CD8-positive, alpha-beta memory T cell (primary cell): ENCODE measurements around the gene C5orf47. TPM values are rescaled to one million over a fixed set of nuclear protein-coding genes. Genes with fewer than 3 reads are reported as not detected.

ENCODE experiments used
- CTCF ChIA-PET: fragments of 350-600 bp; sonication (Branson Sonifier 250); formaldehyde crosslinking; loops from one replicate; lab custom pipeline; 2021; ENCODE audit warnings: antibody characterized with exemption; lab: Charles Lee
- POLR2A ChIA-PET: fragments of 350-600 bp; sonication (Branson Sonifier 250); formaldehyde crosslinking; loops from one replicate; lab custom pipeline; 2021; ENCODE audit warnings: antibody characterized with exemption; lab: Charles Lee
- DNase-seq, 5 donors: peaks; one replicate each; pipeline versions ENCODE4 v3.0.0 to v3.0.0-alpha.2; 2020 to 2022; ENCODE audit warnings: mixed read lengths in 1 of 5
- H3K27ac ChIP-seq: one replicate; pipeline ENCODE4 v1.7.0; 2013; ENCODE audit warnings: low read depth, mild to moderate bottlenecking, low read length, moderate library complexity
- H3K27me3 ChIP-seq: 2 replicates; pipeline ENCODE4 v1.7.0; 2013; ENCODE audit warnings: low read length, mild to moderate bottlenecking; ENCODE audit not compliant: insufficient read depth, poor library complexity, severe bottlenecking
- H3K36me3 ChIP-seq: 2 replicates; pipeline ENCODE4 v1.7.0; 2013; ENCODE audit warnings: mild to moderate bottlenecking, low read length, moderate library complexity; ENCODE audit not compliant: insufficient read depth
- H3K4me1 ChIP-seq: 2 replicates; pipeline ENCODE4 v1.7.0; 2013; ENCODE audit warnings: mild to moderate bottlenecking, low read length, moderate library complexity; ENCODE audit not compliant: insufficient read depth
- H3K4me3 ChIP-seq: 2 replicates; pipeline ENCODE4 v1.7.0; 2013; ENCODE audit warnings: mild to moderate bottlenecking, low read length
- H3K9me3 ChIP-seq: 2 replicates; pipeline ENCODE4 v1.7.0; 2013; ENCODE audit warnings: mild to moderate bottlenecking, low read length
- H3K27ac Mint-ChIP-seq, 8 donors: one replicate each; pipeline ENCODE4 v1.8.0; 2020 to 2021; ENCODE audit warnings: mixed read lengths in 8 of 8, mild to moderate bottlenecking in 6 of 8, inconsistent platforms in 3 of 8, moderate library complexity in 3 of 8
- H3K27me3 Mint-ChIP-seq, 2 donors: one replicate each; pipeline ENCODE4 v1.8.0; 2020 to 2021; ENCODE audit warnings: mixed read lengths in 2 of 2, mild to moderate bottlenecking in 1 of 2, moderate library complexity in 1 of 2
- H3K36me3 Mint-ChIP-seq, 3 donors: one replicate each; pipeline ENCODE4 v1.8.0; 2020 to 2021; ENCODE audit warnings: mixed read lengths in 3 of 3, inconsistent platforms in 1 of 3, mild to moderate bottlenecking in 1 of 3
- H3K4me1 Mint-ChIP-seq, 3 donors: one replicate each; pipeline ENCODE4 v1.8.0; 2020 to 2021; ENCODE audit warnings: mixed read lengths in 3 of 3, inconsistent platforms in 1 of 3, mild to moderate bottlenecking in 1 of 3
- H3K4me3 Mint-ChIP-seq, 7 donors: one replicate each; pipeline ENCODE4 v1.8.0; 2020 to 2021; ENCODE audit warnings: mixed read lengths in 7 of 7, mild to moderate bottlenecking in 6 of 7, moderate library complexity in 4 of 7, inconsistent platforms in 2 of 7
- H3K9me3 Mint-ChIP-seq, 5 donors: one replicate each; pipeline ENCODE4 v1.8.0; 2020 to 2022; ENCODE audit warnings: mixed read lengths in 5 of 5, mild to moderate bottlenecking in 3 of 5, moderate library complexity in 2 of 5, inconsistent platforms in 1 of 5
- polyA plus RNA-seq: library from polyadenylated mRNA; unstranded; fragments of 300-500 nt; fragmentation: Illumina TruSeq; gene quantifications from one replicate; pipeline ENCODE4 v1.2.3, GENCODE V29; 2021
- total RNA-seq, 2 experiments: library from RNA; stranded (reverse); gene quantifications; one replicate each; pipeline ENCODE4 v1.2.3, GENCODE V29; 2021

Gene C5orf47
- total and polyA plus RNA-seq, 3 experiments from 2014 or later = not detected

DNA sequence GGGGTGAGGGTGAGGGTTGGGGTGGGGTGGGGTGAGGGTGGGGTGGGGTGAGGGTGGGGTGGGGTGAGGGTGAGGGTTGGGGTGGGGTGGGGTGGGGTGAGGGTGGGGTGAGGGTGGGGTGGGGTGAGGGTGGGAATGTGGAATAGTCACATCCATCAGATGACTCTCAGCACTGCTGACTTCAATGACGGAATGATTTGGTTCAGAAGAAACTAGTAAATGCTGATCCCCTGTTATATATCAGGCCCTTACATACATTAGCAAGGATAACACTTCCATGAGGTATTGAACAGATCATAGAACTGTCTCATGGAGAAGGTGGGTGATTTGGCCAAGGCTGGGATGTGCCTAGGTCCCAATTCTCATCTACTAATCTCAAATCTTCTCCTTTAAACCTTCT lies 24.5 kb upstream of the C5orf47 start:
- no peak for DNase-seq
- H3K4me1 ChIP-seq = peaks cover 10% of the 10 kb centered on the region
- no peaks in the 10 kb centered on the region for H3K27me3 ChIP-seq
- no peak overlapping the region for H3K4me3 ChIP-seq
- peaks cover 4 to 24% (median 20%) of the 10 kb centered on the region in 3 donors for H3K4me1 Mint-ChIP-seq
- no peak overlapping the region for H3K27ac Mint-ChIP-seq
- H3K9me3 Mint-ChIP-seq = no peaks in the 10 kb centered on the region
- CTCF ChIA-PET = interaction anchor here (1.1 to 3.1 kb wide), 2 partner anchors 9 to 39 kb away, joined by 4 to 11 read pairs; no protein-coding TSS in a partner anchor
- H3K9me3 ChIP-seq = no peaks in the 10 kb centered on the region
- peaks cover 0 to 4% of the 10 kb centered on the region in 2 donors for H3K27me3 Mint-ChIP-seq
- peaks cover 0 to 3% (median 0%) of the 10 kb centered on the region in 3 donors for H3K36me3 Mint-ChIP-seq
- POLR2A ChIA-PET = no interaction called here
- H3K27ac ChIP-seq = no peak overlapping the region
- H3K4me3 Mint-ChIP-seq = no peak overlapping the region
- no peaks in the 10 kb centered on the region for H3K36me3 ChIP-seq

GRCh38 chr5:173967241-173967640 lies 21.7 kb upstream of the C5orf47 start:
- no peak for DNase-seq
- no peak overlapping the region for H3K27ac ChIP-seq
- CTCF ChIA-PET = no interaction called here
- H3K4me1 ChIP-seq = peaks cover 10% of the 10 kb centered on the region
- no peaks in the 10 kb centered on the region for H3K36me3 ChIP-seq
- H3K27me3 Mint-ChIP-seq = peaks cover 1 to 9% of the 10 kb centered on the region in 2 donors
- POLR2A ChIA-PET = no interaction called here
- H3K9me3 ChIP-seq = no peaks in the 10 kb centered on the region
- no peaks in the 10 kb centered on the region for H3K9me3 Mint-ChIP-seq
- no peaks in the 10 kb centered on the region for H3K27me3 ChIP-seq
- peaks cover 0 to 3% (median 0%) of the 10 kb centered on the region in 3 donors for H3K36me3 Mint-ChIP-seq
- no peak overlapping the region for H3K4me3 ChIP-seq
- peaks cover 4 to 24% (median 20%) of the 10 kb centered on the region in 3 donors for H3K4me1 Mint-ChIP-seq
- H3K4me3 Mint-ChIP-seq = no peak overlapping the region
- H3K27ac Mint-ChIP-seq = no peak overlapping the region

DNA sequence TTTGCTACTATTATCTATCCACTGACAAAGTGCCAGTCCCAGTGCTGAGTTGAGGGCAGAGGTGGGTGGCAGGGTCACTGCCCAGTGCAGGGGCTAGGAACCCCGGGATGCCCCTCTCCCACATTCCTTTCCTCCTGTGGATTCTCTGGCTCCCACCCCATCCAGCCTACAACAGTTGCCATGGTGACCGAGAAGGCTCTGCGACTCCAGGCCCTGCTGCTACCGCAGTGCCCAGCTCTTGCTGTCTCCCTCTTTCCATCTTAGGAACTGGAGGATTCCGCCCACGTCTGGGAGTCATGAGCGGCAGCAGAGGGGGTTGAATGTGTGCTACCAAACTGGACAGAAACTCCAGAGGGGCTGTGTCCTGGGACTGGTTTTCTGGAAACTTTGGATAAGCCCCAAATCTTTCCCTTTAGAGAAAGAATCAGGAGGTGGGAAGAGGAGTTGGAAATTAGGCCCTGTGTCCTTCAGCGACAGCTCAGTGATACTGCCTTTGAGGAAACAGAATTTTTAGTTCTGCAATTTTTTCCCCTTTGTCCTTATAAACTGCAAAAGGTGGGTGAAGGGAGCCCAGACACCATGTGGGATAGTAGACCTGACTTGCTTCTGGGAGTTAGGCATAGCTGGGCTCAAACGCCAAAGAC lies 20.7 kb upstream of the C5orf47 start:
- no peaks in the 10 kb centered on the region for H3K9me3 ChIP-seq
- H3K4me3 Mint-ChIP-seq = no peak overlapping the region
- ChIA-PET CTCF (no interaction called here), POLR2A (no interaction called here)
- no peak overlapping the region for H3K27ac ChIP-seq
- DNase-seq = no peak
- H3K36me3 ChIP-seq = no peaks in the 10 kb centered on the region
- peaks cover 18% of the 10 kb centered on the region for H3K4me1 ChIP-seq
- H3K36me3 Mint-ChIP-seq = no peaks in the 10 kb centered on the region
- no peak overlapping the region for H3K27ac Mint-ChIP-seq
- no peak overlapping the region for H3K4me3 ChIP-seq
- H3K4me1 Mint-ChIP-seq = peaks cover 7 to 20% (median 20%) of the 10 kb centered on the region in 3 donors
- no peaks in the 10 kb centered on the region for H3K9me3 Mint-ChIP-seq
- H3K27me3 ChIP-seq = no peaks in the 10 kb centered on the region
- peaks cover 1 to 13% of the 10 kb centered on the region in 2 donors for H3K27me3 Mint-ChIP-seq

GRCh38 chr5:173969167-173970049 lies 19.6 kb upstream of the C5orf47 start:
- Histone ChIP-seq H3K4me1 (peaks cover 18% of the 10 kb centered on the region), H3K9me3 (no peaks in the 10 kb centered on the region), H3K27ac (no peak overlapping the region), H3K4me3 (no peak overlapping the region), H3K36me3 (no peaks in the 10 kb centered on the region), H3K27me3 (no peaks in the 10 kb centered on the region)
- ChIA-PET CTCF (interaction anchor here (1.1 to 6.8 kb wide), 2 partner anchors 350 to 378 kb away, joined by 3 to 108 read pairs; partner anchors contain the start of gene BOD1), POLR2A (no interaction called here)
- no peaks in the 10 kb centered on the region for H3K36me3 Mint-ChIP-seq
- no peaks in the 10 kb centered on the region for H3K9me3 Mint-ChIP-seq
- peaks cover 9 to 19% of the 10 kb centered on the region in 2 donors for H3K27me3 Mint-ChIP-seq
- H3K4me1 Mint-ChIP-seq = peaks cover 6 to 19% (median 16%) of the 10 kb centered on the region in 3 donors
- peak overlapping the region in 1 of 8 donors; percentile 0 for H3K27ac Mint-ChIP-seq
- DNase-seq = no peak
- H3K4me3 Mint-ChIP-seq = no peak overlapping the region

- POLR2A ChIA-PET = no interaction called here
- Mint-ChIP-seq H3K27ac (no peak overlapping the region), H3K4me3 (no peak overlapping the region), H3K36me3 (no peaks in the 10 kb centered on the region), H3K4me1 (peaks cover 6 to 11% (median 10%) of the 10 kb centered on the region in 3 donors), H3K27me3 (peaks cover 9 to 20% of the 10 kb centered on the region in 2 donors), H3K9me3 (no peaks in the 10 kb centered on the region)
- no peaks in the 10 kb centered on the region for H3K9me3 ChIP-seq
- H3K27ac ChIP-seq = no peak overlapping the region
- H3K36me3 ChIP-seq = no peaks in the 10 kb centered on the region
- no peak for DNase-seq
- CTCF ChIA-PET = interaction anchor here (1.6 to 6.8 kb wide), 2 partner anchors 101 to 352 kb away, joined by 4 to 108 read pairs; partner anchors contain the start of gene BOD1
- peaks cover 13% of the 10 kb centered on the region for H3K4me1 ChIP-seq
- H3K4me3 ChIP-seq = no peak overlapping the region
- no peaks in the 10 kb centered on the region for H3K27me3 ChIP-seq
These were observed 17.9 kb upstream of the C5orf47 start for GRCh38 chr5:173970878-173971650.

GRCh38 chr5:173971681-173972345 lies 17.2 kb upstream of the C5orf47 start:
- Mint-ChIP-seq H3K4me1 (peaks cover 6 to 11% (median 10%) of the 10 kb centered on the region in 3 donors), H3K36me3 (no peaks in the 10 kb centered on the region), H3K9me3 (no peaks in the 10 kb centered on the region), H3K27me3 (peaks cover 9 to 28% of the 10 kb centered on the region in 2 donors), H3K4me3 (no peak overlapping the region), H3K27ac (no peak overlapping the region)
- H3K36me3 ChIP-seq = no peaks in the 10 kb centered on the region
- no peaks in the 10 kb centered on the region for H3K9me3 ChIP-seq
- POLR2A ChIA-PET = no interaction called here
- H3K27me3 ChIP-seq = no peaks in the 10 kb centered on the region
- no peak overlapping the region for H3K4me3 ChIP-seq
- H3K4me1 ChIP-seq = peaks cover 13% of the 10 kb centered on the region
- CTCF ChIA-PET = interaction anchor here (1.6 to 6.8 kb wide), 4 partner anchors 14 to 353 kb away, joined by 4 to 108 read pairs (median 6); partner anchors contain the start of gene BOD1
- no peak for DNase-seq
- no peak overlapping the region for H3K27ac ChIP-seq

- H3K9me3 ChIP-seq = no peaks in the 10 kb centered on the region
- Mint-ChIP-seq H3K4me1 (peaks cover 6 to 11% (median 10%) of the 10 kb centered on the region in 3 donors), H3K27me3 (peaks cover 9 to 28% of the 10 kb centered on the region in 2 donors), H3K9me3 (no peaks in the 10 kb centered on the region), H3K4me3 (peak overlapping the region in 4 of 7 donors; percentile 74 to 81 (median 78)), H3K36me3 (no peaks in the 10 kb centered on the region), H3K27ac (no peak overlapping the region)
- POLR2A ChIA-PET = no interaction called here
- DNase-seq = no peak
- H3K36me3 ChIP-seq = no peaks in the 10 kb centered on the region
- no peaks in the 10 kb centered on the region for H3K27me3 ChIP-seq
- H3K27ac ChIP-seq = no peak overlapping the region
- peaks cover 13% of the 10 kb centered on the region for H3K4me1 ChIP-seq
- H3K4me3 ChIP-seq = peak overlapping the region; percentile 63
- CTCF ChIA-PET = interaction anchor here (1.0 to 6.8 kb wide), 23 partner anchors 9 to 678 kb away, joined by 3 to 108 read pairs (median 4); partner anchors contain the start of gene BOD1
These were observed 16.4 kb upstream of the C5orf47 start for GRCh38 chr5:173972607-173972924.
